ENCODE measurements around the gene DYRK1A. TPM values are rescaled to one million over a fixed set of nuclear protein-coding genes. Genes with fewer than 3 reads are reported as not detected.

Gene DYRK1A
- total RNA-seq, 4 donors from 2014 or later, result 81.8 to 108 (median 87.4) TPM

DNA sequence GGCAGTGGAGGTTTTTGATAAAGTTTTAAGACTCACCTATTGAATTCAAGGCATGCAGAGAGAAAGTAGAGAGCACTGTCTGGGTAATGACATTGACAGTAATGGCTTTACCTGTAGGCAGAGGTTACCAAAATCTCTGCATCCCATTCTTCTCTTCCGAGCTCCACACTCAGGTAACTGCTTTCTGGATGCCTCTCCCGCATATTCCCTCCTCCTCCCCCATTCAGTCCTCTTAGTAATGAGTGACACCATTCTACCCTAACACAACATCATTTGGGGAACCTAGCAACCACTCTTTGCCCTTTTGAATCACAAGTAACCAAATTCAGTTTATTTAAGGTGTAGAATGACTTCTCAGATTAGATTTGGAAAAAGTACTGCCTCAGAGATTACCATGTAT is 56.5 kb downstream of the DYRK1A start:
- peaks cover 0 to 11% (median 0%) of the 10 kb centered on the region in 4 donors for H3K36me3 ChIP-seq
- no peak overlapping the region for H3K4me3 ChIP-seq
- H3K27ac ChIP-seq (replicated peaks in 1 of 4), result no peak overlapping the region
- intact Hi-C loops (cut with DNase I), result no loop called here
- TF ChIP-seq EP300 (IDR thresholded peaks at IDR 0.05) (no peak), POLR2AphosphoS5 (IDR thresholded peaks at IDR 0.05) (no peak), POLR2A (IDR thresholded peaks at IDR 0.05; ENCODE audit: low read depth) (no peak)
- TF ChIP-seq, protein P1, sequence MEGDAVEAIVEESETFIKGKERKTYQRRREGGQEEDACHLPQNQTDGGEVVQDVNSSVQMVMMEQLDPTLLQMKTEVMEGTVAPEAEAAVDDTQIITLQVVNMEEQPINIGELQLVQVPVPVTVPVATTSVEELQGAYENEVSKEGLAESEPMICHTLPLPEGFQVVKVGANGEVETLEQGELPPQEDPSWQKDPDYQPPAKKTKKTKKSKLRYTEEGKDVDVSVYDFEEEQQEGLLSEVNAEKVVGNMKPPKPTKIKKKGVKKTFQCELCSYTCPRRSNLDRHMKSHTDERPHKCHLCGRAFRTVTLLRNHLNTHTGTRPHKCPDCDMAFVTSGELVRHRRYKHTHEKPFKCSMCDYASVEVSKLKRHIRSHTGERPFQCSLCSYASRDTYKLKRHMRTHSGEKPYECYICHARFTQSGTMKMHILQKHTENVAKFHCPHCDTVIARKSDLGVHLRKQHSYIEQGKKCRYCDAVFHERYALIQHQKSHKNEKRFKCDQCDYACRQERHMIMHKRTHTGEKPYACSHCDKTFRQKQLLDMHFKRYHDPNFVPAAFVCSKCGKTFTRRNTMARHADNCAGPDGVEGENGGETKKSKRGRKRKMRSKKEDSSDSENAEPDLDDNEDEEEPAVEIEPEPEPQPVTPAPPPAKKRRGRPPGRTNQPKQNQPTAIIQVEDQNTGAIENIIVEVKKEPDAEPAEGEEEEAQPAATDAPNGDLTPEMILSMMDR (IDR thresholded peaks at IDR 0.05), result no peak
- no peaks in the 10 kb centered on the region for H3K9me3 ChIP-seq
- no peak for DNase-seq (ENCODE audit: extremely low spot score)
- H3K4me1 ChIP-seq, result peaks cover 50 to 73% (median 61%) of the 10 kb centered on the region in 4 donors
- 45% methylated on average over 2 of the region's 2 CpGs for WGBS
- H3K27me3 ChIP-seq, result no peaks in the 10 kb centered on the region

DNA sequence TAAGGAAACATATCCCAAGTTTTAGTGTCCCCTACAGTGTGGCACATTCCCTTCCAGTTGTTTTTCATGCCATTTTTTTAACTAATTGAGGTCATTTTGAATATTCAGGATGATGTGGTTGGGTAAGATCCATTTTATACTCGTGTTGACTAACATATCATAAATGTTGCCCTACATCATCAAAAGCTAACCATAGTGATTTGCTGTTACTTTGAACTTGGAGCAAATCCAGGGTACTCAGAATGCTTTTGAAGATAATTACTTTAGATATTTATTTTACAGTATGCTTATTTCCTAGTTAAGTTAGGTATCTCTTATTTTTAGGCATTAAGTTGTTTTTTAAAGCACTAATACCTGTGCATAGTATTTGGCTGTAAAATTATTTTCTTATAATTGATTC is 57.8 kb downstream of the DYRK1A start:
- TF ChIP-seq POLR2AphosphoS5 (IDR thresholded peaks at IDR 0.05) (no peak), EP300 (IDR thresholded peaks at IDR 0.05) (no peak)
- DNase-seq (ENCODE audit: extremely low spot score), result no peak
- peaks cover 37 to 60% (median 49%) of the 10 kb centered on the region in 4 donors for H3K4me1 ChIP-seq
- no peak overlapping the region for H3K27ac ChIP-seq (replicated peaks in 1 of 4)
- no peak overlapping the region for H3K4me3 ChIP-seq
- intact Hi-C loops (cut with DNase I), result no loop called here
- WGBS, result 78% methylated on average over 1 of the region's 1 CpG
- H3K36me3 ChIP-seq, result peaks cover 0 to 11% (median 0%) of the 10 kb centered on the region in 4 donors
- no peaks in the 10 kb centered on the region for H3K27me3 ChIP-seq
- no peaks in the 10 kb centered on the region for H3K9me3 ChIP-seq

DNA sequence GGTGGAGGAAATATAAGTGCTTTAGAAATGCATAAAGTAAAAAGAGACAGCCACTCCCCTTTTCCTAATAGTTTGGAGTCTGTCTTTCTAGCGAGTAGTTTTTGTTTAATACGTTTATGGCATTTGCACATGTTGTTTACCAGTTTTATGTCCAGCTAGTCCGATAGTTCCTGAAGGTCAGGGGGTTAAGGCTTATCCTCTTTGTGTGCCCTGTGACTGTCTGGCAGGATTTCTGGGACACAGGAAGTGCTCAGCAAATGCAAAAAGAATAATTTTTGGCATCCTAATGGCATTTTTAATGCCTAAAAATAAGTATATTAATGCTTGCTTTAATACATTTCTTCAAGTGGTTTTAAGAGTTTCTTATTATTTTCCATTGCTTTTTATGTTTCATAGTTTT is 58.4 kb downstream of the DYRK1A start:
- intact Hi-C loops (cut with DNase I), result no loop called here
- Histone ChIP-seq H3K36me3 (peaks cover 0 to 12% (median 0%) of the 10 kb centered on the region in 4 donors), H3K4me1 (peaks cover 33 to 55% (median 44%) of the 10 kb centered on the region in 4 donors), H3K27me3 (no peaks in the 10 kb centered on the region), H3K27ac (replicated peaks in 1 of 4) (no peak overlapping the region), H3K4me3 (no peak overlapping the region), H3K9me3 (no peaks in the 10 kb centered on the region)
- TF ChIP-seq POLR2AphosphoS5 (IDR thresholded peaks at IDR 0.05), result no peak
- no peak for TF ChIP-seq EP300 (IDR thresholded peaks at IDR 0.05)
- TF ChIP-seq POLR2A (IDR thresholded peaks at IDR 0.05; ENCODE audit: low read depth), result no peak
- TF ChIP-seq, protein P1 (IDR thresholded peaks at IDR 0.05), result no peak
- 60% methylated on average over 3 of the region's 3 CpGs for WGBS
- no peak for DNase-seq (ENCODE audit: extremely low spot score)

DNA sequence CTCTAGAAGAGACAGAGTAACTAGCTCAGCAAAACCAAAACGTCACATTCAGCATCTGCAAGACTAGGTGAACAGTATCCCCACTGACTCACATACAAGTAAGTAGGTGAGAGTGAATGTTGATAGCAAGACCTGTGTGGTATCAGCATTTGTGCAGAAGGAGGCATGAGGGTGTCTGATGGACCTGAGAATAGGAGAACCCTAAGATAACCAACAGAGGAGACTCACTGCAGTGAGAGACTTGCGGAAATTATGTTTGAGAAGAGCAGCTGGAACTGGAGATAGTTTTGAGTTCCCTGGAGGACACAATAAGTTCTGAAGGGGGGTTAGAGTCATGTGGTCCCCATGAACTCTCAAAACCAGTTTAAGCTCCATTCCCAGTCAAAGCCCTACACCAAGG is 59.1 kb downstream of the DYRK1A start:
- Histone ChIP-seq H3K27me3 (no peaks in the 10 kb centered on the region), H3K36me3 (peaks cover 0 to 18% (median 0%) of the 10 kb centered on the region in 4 donors), H3K27ac (replicated peaks in 1 of 4) (no peak overlapping the region), H3K9me3 (no peaks in the 10 kb centered on the region), H3K4me1 (peaks cover 31 to 55% (median 44%) of the 10 kb centered on the region in 4 donors), H3K4me3 (no peak overlapping the region)
- 92% methylated on average over 2 of the region's 2 CpGs for WGBS
- TF ChIP-seq POLR2AphosphoS5 (IDR thresholded peaks at IDR 0.05) (no peak), EP300 (IDR thresholded peaks at IDR 0.05) (no peak), POLR2A (IDR thresholded peaks at IDR 0.05; ENCODE audit: low read depth) (no peak)
- TF ChIP-seq, protein P1 (IDR thresholded peaks at IDR 0.05), result no peak
- DNase-seq (ENCODE audit: extremely low spot score), result no peak
- intact Hi-C loops (cut with DNase I), result no loop called here

DNA sequence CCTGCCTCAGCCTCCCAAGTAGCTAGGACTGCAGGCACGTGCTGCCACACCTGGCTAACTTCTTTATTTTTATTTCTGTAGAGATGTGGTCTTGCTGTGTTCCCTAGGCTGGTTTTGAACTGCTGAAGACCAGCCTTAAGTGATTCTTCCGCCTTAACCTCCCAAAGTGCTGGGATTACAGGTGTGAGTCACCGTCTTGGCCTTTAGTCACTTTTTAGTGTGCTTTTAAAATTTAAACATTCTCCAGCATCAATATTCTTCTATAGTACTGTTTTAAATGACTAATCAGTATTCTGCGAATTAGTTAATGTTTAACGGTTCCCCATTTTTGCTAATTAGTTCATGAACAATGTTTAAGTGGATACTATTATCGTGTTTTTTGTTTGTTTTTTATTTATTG is 60.6 kb downstream of the DYRK1A start:
- no peak for DNase-seq (ENCODE audit: extremely low spot score)
- no peak overlapping the region for H3K27ac ChIP-seq (replicated peaks in 1 of 4)
- no peaks in the 10 kb centered on the region for H3K9me3 ChIP-seq
- H3K27me3 ChIP-seq, result no peaks in the 10 kb centered on the region
- H3K4me1 ChIP-seq, result peaks cover 35 to 55% (median 52%) of the 10 kb centered on the region in 4 donors
- H3K36me3 ChIP-seq, result peaks cover 0 to 18% (median 0%) of the 10 kb centered on the region in 4 donors
- 95% methylated on average over 6 of the region's 6 CpGs for WGBS
- TF ChIP-seq POLR2A (IDR thresholded peaks at IDR 0.05; ENCODE audit: low read depth) (no peak), EP300 (IDR thresholded peaks at IDR 0.05) (no peak), POLR2AphosphoS5 (IDR thresholded peaks at IDR 0.05) (no peak)
- TF ChIP-seq, protein P1 (IDR thresholded peaks at IDR 0.05), result no peak
- H3K4me3 ChIP-seq, result no peak overlapping the region
- intact Hi-C loops (cut with DNase I), result no loop called here

Measured in esophagus muscularis mucosa (tissue), 4 donors.